Measurements from ENCODE around the gene HLX. TPM values are rescaled to one million over a fixed set of nuclear protein-coding genes. Genes with fewer than 3 reads are reported as not detected.

Gene HLX
- polyA plus RNA-seq, 1 donor from 2014 or later = not detected

- H2AFZ ChIP-seq (ENCODE audit: low read depth, low read length) = no peak overlapping the region
- no peak overlapping the region for H3K4me3 ChIP-seq (ENCODE audit: low read length)
- no peak overlapping the region for H3K27ac ChIP-seq (ENCODE audit: low read length)
- TF ChIP-seq REST (IDR thresholded peaks at IDR 0.05; ENCODE audit: borderline replicate concordance) = no peak
- H3K4me2 ChIP-seq (ENCODE audit: low read length) = no peak overlapping the region
- H3K9me3 ChIP-seq (ENCODE audit: low read length) = no peaks in the 10 kb centered on the region
- no peaks in the 10 kb centered on the region for H3K79me2 ChIP-seq (replicated peaks; ENCODE audit: insufficient read depth, low read length)
- H3K27me3 ChIP-seq (ENCODE audit: insufficient read depth, low read depth, low read length) = no peaks in the 10 kb centered on the region
- no peaks in the 10 kb centered on the region for H3K36me3 ChIP-seq (ENCODE audit: insufficient read depth, low read length)
- H3K9ac ChIP-seq (ENCODE audit: low read length) = no peak overlapping the region
- no peaks in the 10 kb centered on the region for H3K9me2 ChIP-seq (ENCODE audit: insufficient read depth, low read length)
- H3F3A ChIP-seq (ENCODE audit: insufficient read depth, low read length, poor library complexity, severe bottlenecking) = no peaks in the 10 kb centered on the region
- no peaks in the 10 kb centered on the region for H4K20me1 ChIP-seq (ENCODE audit: insufficient read depth)
These were observed 37.9 kb downstream of the HLX start for GRCh38 chr1:220917101-220917500.

GRCh38 chr1:220917535-220918209 is 38.4 kb downstream of the HLX start:
- Histone ChIP-seq H3K4me3 (ENCODE audit: low read length) (no peak overlapping the region), H3F3A (ENCODE audit: insufficient read depth, low read length, poor library complexity, severe bottlenecking) (no peaks in the 10 kb centered on the region), H3K27me3 (ENCODE audit: insufficient read depth, low read depth, low read length) (no peaks in the 10 kb centered on the region), H2AFZ (ENCODE audit: low read depth, low read length) (no peak overlapping the region), H4K20me1 (ENCODE audit: insufficient read depth) (no peaks in the 10 kb centered on the region), H3K9me3 (ENCODE audit: low read length) (no peaks in the 10 kb centered on the region), H3K27ac (ENCODE audit: low read length) (no peak overlapping the region), H3K9ac (ENCODE audit: low read length) (no peak overlapping the region), H3K4me2 (ENCODE audit: low read length) (no peak overlapping the region), H3K79me2 (replicated peaks; ENCODE audit: insufficient read depth, low read length) (no peaks in the 10 kb centered on the region), H3K36me3 (ENCODE audit: insufficient read depth, low read length) (no peaks in the 10 kb centered on the region), H3K9me2 (ENCODE audit: insufficient read depth, low read length) (no peaks in the 10 kb centered on the region)
- no peak for TF ChIP-seq EP300 (conservative IDR thresholded peaks at IDR 0.05; ENCODE audit: poor library complexity, severe bottlenecking)
- no peak for TF ChIP-seq SMC3 (conservative IDR thresholded peaks at IDR 0.05; ENCODE audit: poor library complexity)
- TF ChIP-seq RAD21 (conservative IDR thresholded peaks at IDR 0.05) = no peak
- no peak for TF ChIP-seq REST (IDR thresholded peaks at IDR 0.05; ENCODE audit: borderline replicate concordance)

GRCh38 chr1:220918285-220918951 is 39.2 kb downstream of the HLX start:
- Histone ChIP-seq H2AFZ (ENCODE audit: low read depth, low read length) (no peak overlapping the region), H3K36me3 (ENCODE audit: insufficient read depth, low read length) (no peaks in the 10 kb centered on the region), H3K79me2 (replicated peaks; ENCODE audit: insufficient read depth, low read length) (no peaks in the 10 kb centered on the region), H3K9ac (ENCODE audit: low read length) (no peak overlapping the region), H3K4me3 (ENCODE audit: low read length) (no peak overlapping the region), H3K9me3 (ENCODE audit: low read length) (no peaks in the 10 kb centered on the region), H4K20me1 (ENCODE audit: insufficient read depth) (no peaks in the 10 kb centered on the region), H3K27ac (ENCODE audit: low read length) (no peak overlapping the region), H3F3A (ENCODE audit: insufficient read depth, low read length, poor library complexity, severe bottlenecking) (no peaks in the 10 kb centered on the region), H3K27me3 (ENCODE audit: insufficient read depth, low read depth, low read length) (no peaks in the 10 kb centered on the region), H3K9me2 (ENCODE audit: insufficient read depth, low read length) (no peaks in the 10 kb centered on the region), H3K4me2 (ENCODE audit: low read length) (no peak overlapping the region)
- TF ChIP-seq CTCF (IDR thresholded peaks at IDR 0.05; ENCODE audit: poor library complexity, severe bottlenecking) = no peak
- TF ChIP-seq TAF1 (IDR thresholded peaks at IDR 0.05; ENCODE audit: low read depth) = no peak
- TF ChIP-seq POLR2AphosphoS5 (IDR thresholded peaks at IDR 0.05) = no peak
- TF ChIP-seq SMC3 (conservative IDR thresholded peaks at IDR 0.05; ENCODE audit: poor library complexity) = no peak
- no peak for TF ChIP-seq EP300 (conservative IDR thresholded peaks at IDR 0.05; ENCODE audit: poor library complexity, severe bottlenecking)
- TF ChIP-seq MXI1 (conservative IDR thresholded peaks at IDR 0.05; ENCODE audit: poor library complexity, severe bottlenecking) = no peak
- TF ChIP-seq RAD21 (conservative IDR thresholded peaks at IDR 0.05) = no peak
- TF ChIP-seq REST (IDR thresholded peaks at IDR 0.05; ENCODE audit: borderline replicate concordance) = no peak

All from neural cell (in vitro differentiated cells).